ENCODE measurements around the gene GPR39. TPM values are rescaled to one million over a fixed set of nuclear protein-coding genes. Genes with fewer than 3 reads are reported as not detected.

Gene GPR39
- total RNA-seq, 1 experiment from 2014 or later = 0.50 TPM

DNA sequence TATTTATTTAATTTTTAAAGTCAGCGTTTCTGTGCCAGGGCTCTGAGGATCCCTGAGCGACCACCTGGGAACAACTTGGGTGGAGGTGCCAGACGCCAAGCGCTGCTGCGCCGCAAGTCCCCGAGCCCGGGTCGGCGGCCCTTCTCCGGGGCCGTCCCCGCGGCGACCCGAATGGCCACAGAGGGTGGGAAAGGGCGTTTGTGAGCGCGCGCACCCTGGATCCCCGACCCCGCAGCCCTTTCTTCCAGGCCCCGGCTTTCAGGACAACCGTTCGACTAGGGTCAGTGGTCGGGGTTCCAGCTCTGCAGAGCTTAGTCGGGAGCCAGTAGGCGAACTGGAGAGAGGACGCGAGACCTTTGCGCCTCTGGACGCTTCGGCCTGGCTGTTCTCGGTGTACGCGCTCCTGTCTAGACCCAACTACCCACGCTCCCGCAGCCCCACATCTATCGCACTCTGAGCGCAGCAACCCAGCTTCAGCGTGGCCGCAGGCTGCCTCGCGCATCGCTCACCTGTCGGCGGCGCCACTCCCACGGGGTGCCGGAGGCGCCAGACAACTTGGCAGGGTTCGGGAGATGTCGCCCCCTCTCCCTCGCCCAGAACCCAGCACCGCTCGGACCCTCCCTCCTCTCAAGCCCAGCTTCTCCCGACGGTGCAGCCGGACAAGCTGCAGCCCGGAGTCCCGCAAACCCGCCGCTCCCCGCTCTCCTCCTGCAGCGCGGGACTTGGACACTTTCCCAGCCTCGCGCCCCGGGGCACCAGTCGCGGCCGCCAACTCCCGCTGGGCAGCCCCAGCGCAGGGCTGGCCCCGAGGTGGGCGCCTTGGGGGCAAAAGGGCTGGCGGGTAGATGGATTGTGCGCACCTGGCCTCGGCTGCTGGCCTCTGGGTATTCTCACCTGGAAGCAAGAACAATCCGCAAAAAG, 252.6 kb downstream of the GPR39 start:
- H3K18ac ChIP-seq (ENCODE audit: insufficient read length, low read depth, low read length) = no peak overlapping the region
- H3K4ac ChIP-seq (ENCODE audit: low read depth, low read length) = no peak overlapping the region
- no peak overlapping the region for H3K9ac ChIP-seq (ENCODE audit: extremely low read depth, insufficient read length, low read length)
- no peak overlapping the region for H3T11ph ChIP-seq (ENCODE audit: low read length)
- H2BK15ac ChIP-seq (ENCODE audit: low read depth, low read length) = no peak overlapping the region
- H3K56ac ChIP-seq (ENCODE audit: insufficient read length, low read depth, low read length) = no peak overlapping the region
- peaks cover 30% of the 10 kb centered on the region for H3K23me2 ChIP-seq (ENCODE audit: insufficient read length, low read depth, low read length, poor library complexity, severe bottlenecking)
- Mint-ChIP-seq H3K36me3 (ENCODE audit: insufficient read depth in 1 of 3, low read depth in 3 of 3) (no peaks in the 10 kb centered on the region; a peak in 1 of 7 replicates), H3K27me3 (ENCODE audit: low read depth) (peaks cover 72% of the 10 kb centered on the region), H3K27ac (no peak overlapping the region), H3K4me3 (peak overlapping the region; percentile 77 to 81), H3K9me3 (peaks cover 0 to 2% of the 10 kb centered on the region in 2 experiments; a peak in 2 of 5 replicates), H3K4me1 (peaks cover 15 to 16% of the 10 kb centered on the region in 2 experiments)
- no peak overlapping the region for H4K5ac ChIP-seq (ENCODE audit: insufficient read length, low read depth, low read length)
- H4K20me1 ChIP-seq (ENCODE audit: control insufficient read depth, insufficient read depth, insufficient read length) = no peaks in the 10 kb centered on the region
- H2AK5ac ChIP-seq (ENCODE audit: insufficient read length, low read length) = no peak overlapping the region
- no peak overlapping the region for H2BK120ac ChIP-seq (ENCODE audit: low read depth, low read length, poor library complexity, severe bottlenecking)
- no peaks in the 10 kb centered on the region for H3K79me2 ChIP-seq (ENCODE audit: insufficient read depth, low read length)
- no peak overlapping the region for H2BK5ac ChIP-seq (ENCODE audit: insufficient read length, low read length)
- H3K4me2 ChIP-seq (ENCODE audit: insufficient read depth, insufficient read length, low read length) = peak overlapping the region; percentile 87
- no peaks in the 10 kb centered on the region for H3K79me1 ChIP-seq (ENCODE audit: insufficient read depth, low read depth, low read length, poor library complexity, severe bottlenecking)
- H3K14ac ChIP-seq (ENCODE audit: insufficient read depth, low read length) = no peak overlapping the region
- H3K4me1 ChIP-seq (ENCODE audit: insufficient read depth, low read length) = no peaks in the 10 kb centered on the region
- DNase-seq = peak; percentile 54
- no CpG with 5 or more reads among the region's 80 CpGs for WGBS (ENCODE audit: extremely low coverage, insufficient read length, low lambda C conversion rate)
- H4K91ac ChIP-seq (ENCODE audit: insufficient read length, low read depth, low read length) = no peak overlapping the region
- H3K23ac ChIP-seq (ENCODE audit: insufficient read length, low read depth, low read length) = no peak overlapping the region
- H3K27ac ChIP-seq (ENCODE audit: insufficient read length, low read depth, low read length) = no peak overlapping the region
- TF ChIP-seq, protein P1, sequence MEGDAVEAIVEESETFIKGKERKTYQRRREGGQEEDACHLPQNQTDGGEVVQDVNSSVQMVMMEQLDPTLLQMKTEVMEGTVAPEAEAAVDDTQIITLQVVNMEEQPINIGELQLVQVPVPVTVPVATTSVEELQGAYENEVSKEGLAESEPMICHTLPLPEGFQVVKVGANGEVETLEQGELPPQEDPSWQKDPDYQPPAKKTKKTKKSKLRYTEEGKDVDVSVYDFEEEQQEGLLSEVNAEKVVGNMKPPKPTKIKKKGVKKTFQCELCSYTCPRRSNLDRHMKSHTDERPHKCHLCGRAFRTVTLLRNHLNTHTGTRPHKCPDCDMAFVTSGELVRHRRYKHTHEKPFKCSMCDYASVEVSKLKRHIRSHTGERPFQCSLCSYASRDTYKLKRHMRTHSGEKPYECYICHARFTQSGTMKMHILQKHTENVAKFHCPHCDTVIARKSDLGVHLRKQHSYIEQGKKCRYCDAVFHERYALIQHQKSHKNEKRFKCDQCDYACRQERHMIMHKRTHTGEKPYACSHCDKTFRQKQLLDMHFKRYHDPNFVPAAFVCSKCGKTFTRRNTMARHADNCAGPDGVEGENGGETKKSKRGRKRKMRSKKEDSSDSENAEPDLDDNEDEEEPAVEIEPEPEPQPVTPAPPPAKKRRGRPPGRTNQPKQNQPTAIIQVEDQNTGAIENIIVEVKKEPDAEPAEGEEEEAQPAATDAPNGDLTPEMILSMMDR (conservative IDR thresholded peaks at IDR 0.05) = peak; percentile 37; the same call in 2 of the 3 replicates
- H2BK20ac ChIP-seq (ENCODE audit: low read depth, low read length, poor library complexity, severe bottlenecking) = no peak overlapping the region
- no peak overlapping the region for H4K8ac ChIP-seq (replicated peaks; ENCODE audit: insufficient read length, low read depth, low read length)
- H3K9me3 ChIP-seq (ENCODE audit: control insufficient read depth, low read depth, low read length) = no peaks in the 10 kb centered on the region
- peaks cover 23% of the 10 kb centered on the region; the same call in 1 of the 2 replicates for H3K27me3 ChIP-seq (ENCODE audit: insufficient read depth, low read length)
- H2BK12ac ChIP-seq (ENCODE audit: insufficient read length, low read depth, low read length) = no peak overlapping the region
- no peak overlapping the region for H2AFZ ChIP-seq (ENCODE audit: low read length)

All from H9 (cell line).